SU-DHL-6 (cell line): Measurements from ENCODE around the gene NCF4.

ENCODE experiments used
- EZH2phosphoT487 ChIP-seq: fragments of 200-600 bp; sonication (generic), shearing (Covaris generic); conservative IDR thresholded peaks from 2 replicates; pipeline ENCODE4 v1.6.1; 2018; ENCODE audit warnings: mild to moderate bottlenecking, antibody characterized with exemption, low read length, moderate library complexity, mixed read lengths
- TF ChIP-seq, protein P1 (sequence below): fragments of 200-600 bp; sonication (generic); IDR thresholded peaks from one replicate; pipeline ENCODE4 v1.5.1; 2017; ENCODE audit warnings: antibody characterized with exemption, mild to moderate bottlenecking, low read length, moderate library complexity; ENCODE audit not compliant: insufficient read depth, poor library complexity, severe bottlenecking

DNA sequence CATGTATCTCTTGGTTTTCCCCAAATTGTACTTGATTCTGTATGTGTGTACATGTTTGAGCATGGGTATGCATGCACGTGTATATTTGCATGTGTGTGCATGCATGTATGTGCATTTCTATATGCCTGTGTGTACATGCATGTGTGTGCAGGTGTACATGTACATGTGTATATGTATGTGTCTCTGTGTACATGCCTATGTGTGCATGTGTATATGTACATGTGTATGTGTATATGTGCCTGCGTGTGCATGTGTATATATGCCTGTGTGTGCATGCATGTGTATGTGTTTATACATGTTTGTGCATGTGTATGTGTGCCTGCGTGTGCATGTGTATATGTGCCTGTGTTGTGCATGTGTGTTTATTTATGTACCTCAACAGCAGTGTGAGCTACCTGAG lies 5.3 kb upstream of the NCF4 start:
- TF ChIP-seq, protein P1, sequence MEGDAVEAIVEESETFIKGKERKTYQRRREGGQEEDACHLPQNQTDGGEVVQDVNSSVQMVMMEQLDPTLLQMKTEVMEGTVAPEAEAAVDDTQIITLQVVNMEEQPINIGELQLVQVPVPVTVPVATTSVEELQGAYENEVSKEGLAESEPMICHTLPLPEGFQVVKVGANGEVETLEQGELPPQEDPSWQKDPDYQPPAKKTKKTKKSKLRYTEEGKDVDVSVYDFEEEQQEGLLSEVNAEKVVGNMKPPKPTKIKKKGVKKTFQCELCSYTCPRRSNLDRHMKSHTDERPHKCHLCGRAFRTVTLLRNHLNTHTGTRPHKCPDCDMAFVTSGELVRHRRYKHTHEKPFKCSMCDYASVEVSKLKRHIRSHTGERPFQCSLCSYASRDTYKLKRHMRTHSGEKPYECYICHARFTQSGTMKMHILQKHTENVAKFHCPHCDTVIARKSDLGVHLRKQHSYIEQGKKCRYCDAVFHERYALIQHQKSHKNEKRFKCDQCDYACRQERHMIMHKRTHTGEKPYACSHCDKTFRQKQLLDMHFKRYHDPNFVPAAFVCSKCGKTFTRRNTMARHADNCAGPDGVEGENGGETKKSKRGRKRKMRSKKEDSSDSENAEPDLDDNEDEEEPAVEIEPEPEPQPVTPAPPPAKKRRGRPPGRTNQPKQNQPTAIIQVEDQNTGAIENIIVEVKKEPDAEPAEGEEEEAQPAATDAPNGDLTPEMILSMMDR, result no peak
- TF ChIP-seq EZH2phosphoT487, result no peak
